ENCODE results near the gene FAM24A. TPM values are rescaled to one million over a fixed set of nuclear protein-coding genes. Genes with fewer than 3 reads are reported as not detected.

The FAM24A gene
- total and polyA plus RNA-seq, 2 experiments from 2014 or later, result not detected

DNA sequence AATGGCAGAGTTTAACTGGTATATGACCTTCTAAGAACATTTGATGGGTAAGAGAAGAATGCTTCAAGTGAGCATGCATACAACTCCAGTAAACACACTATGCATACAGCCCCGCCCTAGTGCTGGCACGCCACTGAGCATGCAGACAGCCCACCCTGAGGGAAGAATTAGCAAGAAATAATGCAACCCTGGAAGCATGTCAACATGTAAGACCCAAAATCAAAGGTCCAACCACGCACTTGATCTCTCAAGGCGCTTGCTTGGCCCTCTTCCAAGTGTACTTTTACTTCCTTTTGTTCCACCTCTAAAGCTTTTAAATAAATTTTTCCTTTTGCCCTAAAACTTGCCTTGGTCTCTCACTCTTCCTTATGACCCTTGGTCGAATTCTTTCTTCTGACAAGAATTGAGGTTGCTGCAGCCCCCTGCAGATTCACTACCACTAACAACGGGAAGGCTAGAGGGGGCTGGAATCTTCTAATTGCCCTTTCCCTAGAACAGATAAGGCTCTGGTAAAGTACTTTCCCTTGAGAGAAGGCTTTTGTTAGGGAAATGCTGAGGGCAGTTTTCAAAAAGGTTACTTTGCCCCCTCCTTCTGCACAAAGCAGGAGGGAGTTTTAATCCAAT is 34.5 kb upstream of the FAM24A start (continued):
- TF ChIP-seq, protein P1, sequence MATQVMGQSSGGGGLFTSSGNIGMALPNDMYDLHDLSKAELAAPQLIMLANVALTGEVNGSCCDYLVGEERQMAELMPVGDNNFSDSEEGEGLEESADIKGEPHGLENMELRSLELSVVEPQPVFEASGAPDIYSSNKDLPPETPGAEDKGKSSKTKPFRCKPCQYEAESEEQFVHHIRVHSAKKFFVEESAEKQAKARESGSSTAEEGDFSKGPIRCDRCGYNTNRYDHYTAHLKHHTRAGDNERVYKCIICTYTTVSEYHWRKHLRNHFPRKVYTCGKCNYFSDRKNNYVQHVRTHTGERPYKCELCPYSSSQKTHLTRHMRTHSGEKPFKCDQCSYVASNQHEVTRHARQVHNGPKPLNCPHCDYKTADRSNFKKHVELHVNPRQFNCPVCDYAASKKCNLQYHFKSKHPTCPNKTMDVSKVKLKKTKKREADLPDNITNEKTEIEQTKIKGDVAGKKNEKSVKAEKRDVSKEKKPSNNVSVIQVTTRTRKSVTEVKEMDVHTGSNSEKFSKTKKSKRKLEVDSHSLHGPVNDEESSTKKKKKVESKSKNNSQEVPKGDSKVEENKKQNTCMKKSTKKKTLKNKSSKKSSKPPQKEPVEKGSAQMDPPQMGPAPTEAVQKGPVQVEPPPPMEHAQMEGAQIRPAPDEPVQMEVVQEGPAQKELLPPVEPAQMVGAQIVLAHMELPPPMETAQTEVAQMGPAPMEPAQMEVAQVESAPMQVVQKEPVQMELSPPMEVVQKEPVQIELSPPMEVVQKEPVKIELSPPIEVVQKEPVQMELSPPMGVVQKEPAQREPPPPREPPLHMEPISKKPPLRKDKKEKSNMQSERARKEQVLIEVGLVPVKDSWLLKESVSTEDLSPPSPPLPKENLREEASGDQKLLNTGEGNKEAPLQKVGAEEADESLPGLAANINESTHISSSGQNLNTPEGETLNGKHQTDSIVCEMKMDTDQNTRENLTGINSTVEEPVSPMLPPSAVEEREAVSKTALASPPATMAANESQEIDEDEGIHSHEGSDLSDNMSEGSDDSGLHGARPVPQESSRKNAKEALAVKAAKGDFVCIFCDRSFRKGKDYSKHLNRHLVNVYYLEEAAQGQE (IDR thresholded peaks at IDR 0.05; ENCODE audit: unreplicated experiment), result peak; percentile 16
- TF ChIP-seq, protein P2, sequence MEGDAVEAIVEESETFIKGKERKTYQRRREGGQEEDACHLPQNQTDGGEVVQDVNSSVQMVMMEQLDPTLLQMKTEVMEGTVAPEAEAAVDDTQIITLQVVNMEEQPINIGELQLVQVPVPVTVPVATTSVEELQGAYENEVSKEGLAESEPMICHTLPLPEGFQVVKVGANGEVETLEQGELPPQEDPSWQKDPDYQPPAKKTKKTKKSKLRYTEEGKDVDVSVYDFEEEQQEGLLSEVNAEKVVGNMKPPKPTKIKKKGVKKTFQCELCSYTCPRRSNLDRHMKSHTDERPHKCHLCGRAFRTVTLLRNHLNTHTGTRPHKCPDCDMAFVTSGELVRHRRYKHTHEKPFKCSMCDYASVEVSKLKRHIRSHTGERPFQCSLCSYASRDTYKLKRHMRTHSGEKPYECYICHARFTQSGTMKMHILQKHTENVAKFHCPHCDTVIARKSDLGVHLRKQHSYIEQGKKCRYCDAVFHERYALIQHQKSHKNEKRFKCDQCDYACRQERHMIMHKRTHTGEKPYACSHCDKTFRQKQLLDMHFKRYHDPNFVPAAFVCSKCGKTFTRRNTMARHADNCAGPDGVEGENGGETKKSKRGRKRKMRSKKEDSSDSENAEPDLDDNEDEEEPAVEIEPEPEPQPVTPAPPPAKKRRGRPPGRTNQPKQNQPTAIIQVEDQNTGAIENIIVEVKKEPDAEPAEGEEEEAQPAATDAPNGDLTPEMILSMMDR (conservative IDR thresholded peaks at IDR 0.05; ENCODE audit: low read depth in 2 of 2), result no peak
- no peak for TF ChIP-seq CREB1 (CRISPR knock-in tag; IDR thresholded peaks at IDR 0.05; ENCODE audit: low read depth)
- TF ChIP-seq EZH2phosphoT487 (IDR thresholded peaks at IDR 0.05; ENCODE audit: unreplicated experiment), result no peak
- TF ChIP-seq ZNF331 (CRISPR knock-in tag; IDR thresholded peaks at IDR 0.05; ENCODE audit: low read depth), result no peak
- TF ChIP-seq JUNB (IDR thresholded peaks at IDR 0.05; ENCODE audit: unreplicated experiment), result no peak
- TF ChIP-seq STAT1 (IDR thresholded peaks at IDR 0.05; ENCODE audit: unreplicated experiment), result no peak
- TF ChIP-seq, protein P3, sequence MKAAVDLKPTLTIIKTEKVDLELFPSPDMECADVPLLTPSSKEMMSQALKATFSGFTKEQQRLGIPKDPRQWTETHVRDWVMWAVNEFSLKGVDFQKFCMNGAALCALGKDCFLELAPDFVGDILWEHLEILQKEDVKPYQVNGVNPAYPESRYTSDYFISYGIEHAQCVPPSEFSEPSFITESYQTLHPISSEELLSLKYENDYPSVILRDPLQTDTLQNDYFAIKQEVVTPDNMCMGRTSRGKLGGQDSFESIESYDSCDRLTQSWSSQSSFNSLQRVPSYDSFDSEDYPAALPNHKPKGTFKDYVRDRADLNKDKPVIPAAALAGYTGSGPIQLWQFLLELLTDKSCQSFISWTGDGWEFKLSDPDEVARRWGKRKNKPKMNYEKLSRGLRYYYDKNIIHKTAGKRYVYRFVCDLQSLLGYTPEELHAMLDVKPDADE (IDR thresholded peaks at IDR 0.05), result no peak
- TF ChIP-seq EZH2 (IDR thresholded peaks at IDR 0.05; ENCODE audit: low read depth, unreplicated experiment), result no peak

DNA sequence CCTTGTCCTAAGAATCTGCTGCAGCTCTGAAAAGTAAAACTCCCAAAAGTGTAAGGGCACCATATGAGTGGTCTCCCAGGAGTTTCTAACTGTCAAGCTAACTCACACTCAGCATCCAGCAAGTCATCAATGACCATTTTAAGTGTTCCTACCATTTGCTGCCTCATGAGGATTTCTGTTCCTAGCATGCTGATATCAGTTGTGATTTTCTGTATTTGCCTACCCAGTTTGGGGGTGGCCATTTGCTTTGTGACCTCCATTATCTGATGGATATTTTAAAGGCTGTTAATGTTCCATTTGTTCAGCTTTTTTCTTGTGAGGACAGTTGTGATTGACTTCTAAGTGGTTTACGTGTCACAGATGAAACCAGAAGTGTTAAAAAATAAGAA is 33.9 kb upstream of the FAM24A start:
- TF ChIP-seq NANOG (IDR thresholded peaks at IDR 0.05; ENCODE audit: borderline replicate concordance) (no peak), JUNB (IDR thresholded peaks at IDR 0.05; ENCODE audit: unreplicated experiment) (no peak)
- peak overlapping the region; percentile 44; the same call in 2 of the 3 replicates for H3K4me3 Mint-ChIP-seq
- Histone ChIP-seq H3K36me3 (ENCODE audit: insufficient read depth) (no peaks in the 10 kb centered on the region), H3K4me2 (peak overlapping the region; percentile 89), H3K27me3 (ENCODE audit: insufficient read depth) (peaks cover 19% of the 10 kb centered on the region; the same call in 1 of the 2 replicates), H2AFZ (no peak overlapping the region), H3F3A (replicated peaks; ENCODE audit: low read depth) (peaks cover 4% of the 10 kb centered on the region), H3K79me2 (replicated peaks; ENCODE audit: insufficient read depth) (peaks cover 61% of the 10 kb centered on the region), H3K9me2 (ENCODE audit: insufficient read depth) (no peaks in the 10 kb centered on the region), H3K4me3 (peak overlapping the region; percentile 60), H3K27ac (ENCODE audit: low read depth) (peak overlapping the region; percentile 91), H3K4me1 (ENCODE audit: insufficient read depth) (peaks cover 50% of the 10 kb centered on the region), H4K20me1 (replicated peaks; ENCODE audit: insufficient read depth) (no peaks in the 10 kb centered on the region)
- H3K27me3 Mint-ChIP-seq (ENCODE audit: insufficient read depth, low read depth, poor library complexity), result peaks cover 25% of the 10 kb centered on the region
- H3K4me1 Mint-ChIP-seq, result peaks cover 66% of the 10 kb centered on the region
- DNase-seq (ENCODE audit: low spot score) (no peak), ATAC-seq (no peak)
- peak overlapping the region; percentile 89 for H3K27ac Mint-ChIP-seq
- H3K36me3 Mint-ChIP-seq (ENCODE audit: low read depth), result peaks cover 38% of the 10 kb centered on the region
- H3K9me3 Mint-ChIP-seq, result peaks cover 13% of the 10 kb centered on the region; the same call in 2 of the 3 replicates

All from GM23338 (cell line).